Esophagus (tissue), 2 donors: ENCODE results near the gene LAMC3. TPM values are rescaled to one million over a fixed set of nuclear protein-coding genes. Genes with fewer than 3 reads are reported as not detected.

Experiments used
- H3K27ac ChIP-seq, 2 donors: one replicate each; pipeline ENCODE4 v1.5.1; 2013; ENCODE audit warnings: low read depth in 2 of 2, mild to moderate bottlenecking in 2 of 2, inconsistent platforms in 1 of 2, low read length in 1 of 2, moderate library complexity in 1 of 2
- H3K27me3 ChIP-seq, 2 donors: one replicate each; pipeline ENCODE4 v1.6.1; 2013; ENCODE audit warnings: low read length in 2 of 2, control low read depth in 1 of 2, mild to moderate bottlenecking in 1 of 2; ENCODE audit not compliant: insufficient read depth in 2 of 2, control insufficient read depth in 1 of 2
- H3K36me3 ChIP-seq, 2 donors: one replicate each; pipeline ENCODE4 v1.6.1; 2013; ENCODE audit warnings: low read length in 1 of 2; ENCODE audit not compliant: control insufficient read depth in 2 of 2, insufficient read depth in 2 of 2
- H3K4me1 ChIP-seq, 2 donors: one replicate each; pipeline ENCODE4 v1.6.1; 2013; ENCODE audit warnings: low read length in 1 of 2; ENCODE audit not compliant: control insufficient read depth in 2 of 2, insufficient read depth in 2 of 2
- H3K4me3 ChIP-seq, 2 donors: one replicate each; pipeline ENCODE4 v1.5.1; 2013; ENCODE audit warnings: low read length in 2 of 2, mild to moderate bottlenecking in 2 of 2, low read depth in 1 of 2, moderate library complexity in 1 of 2
- H3K9me3 ChIP-seq, 2 donors: one replicate each; pipeline ENCODE4 v1.6.1; 2013; ENCODE audit warnings: mild to moderate bottlenecking in 2 of 2, low read depth in 1 of 2, low read length in 1 of 2, moderate library complexity in 1 of 2; ENCODE audit not compliant: control insufficient read depth in 2 of 2, insufficient read depth in 1 of 2
- WGBS, 2 donors: extraction: QIAGEN DNeasy Blood & Tissue Kit; methylation state at CpG; one replicate each; pipeline ENCODE4 v1.1.7; 2013; 5-methylcytosine and 5-hydroxymethylcytosine counted together
- polyA plus RNA-seq, 2 donors: library from polyadenylated mRNA; stranded (reverse); fragments of 200-250 nt; gene quantifications; one replicate each; pipeline ENCODE4 v1.2.3, GENCODE V29; 2013
- donor health status: healthy with polysubstance abuse.
- donor health status: Bipolar disorder and iron deficiency.

LAMC3 gene
- 1 to 10 TPM; 1.1 to 1.2 TPM for polyA plus RNA-seq

GRCh38 chr9:131008909-131009618 lies at the start of gene LAMC3:
Gene LAMC3 (plus strand): TSS chr9:131009174. CDS start chr9:131009215, 41 bp downstream.
- 9 to 10% methylated on average over 71 to 88 of the region's 88 CpGs for WGBS, 2 donors
- H3K4me3 ChIP-seq = peak within 1 kb of the TSS; percentile 14 to 29
- no peaks in the 10 kb centered on the region for H3K9me3 ChIP-seq
- H3K4me1 ChIP-seq = peaks cover 0 to 6% of the 10 kb centered on the region in 2 donors
- no peaks in the 10 kb centered on the region for H3K36me3 ChIP-seq
- peaks cover 0 to 10% of the 10 kb centered on the region in 2 donors for H3K27me3 ChIP-seq
- no peak within 1 kb of the TSS for H3K27ac ChIP-seq

- 88 to 92% methylated on average over 9 of the region's 9 CpGs for WGBS, 2 donors
- Histone ChIP-seq H3K4me1 (peaks cover 0 to 4% of the 10 kb centered on the region in 2 donors), H3K27ac (no peak overlapping the region), H3K4me3 (no peak overlapping the region), H3K36me3 (no peaks in the 10 kb centered on the region), H3K9me3 (peaks cover 0 to 3% of the 10 kb centered on the region in 2 donors), H3K27me3 (no peaks in the 10 kb centered on the region)
Measured at GRCh38 chr9:130959809-130960334, 49.1 kb upstream of the LAMC3 start.

- H3K27ac ChIP-seq = no peak overlapping the region
- H3K4me1 ChIP-seq = peaks cover 0 to 4% of the 10 kb centered on the region in 2 donors
- H3K4me3 ChIP-seq = no peak overlapping the region
- 83 to 91% methylated on average over 14 of the region's 14 CpGs for WGBS, 2 donors
- H3K27me3 ChIP-seq = no peaks in the 10 kb centered on the region
- no peaks in the 10 kb centered on the region for H3K36me3 ChIP-seq
- peaks cover 0 to 3% of the 10 kb centered on the region in 2 donors for H3K9me3 ChIP-seq
Measured at GRCh38 chr9:130960522-130961378, 48.2 kb upstream of the LAMC3 start.

GRCh38 chr9:130961511-130962300 lies 47.3 kb upstream of the LAMC3 start:
- Histone ChIP-seq H3K27ac (no peak overlapping the region), H3K27me3 (no peaks in the 10 kb centered on the region), H3K36me3 (no peaks in the 10 kb centered on the region), H3K9me3 (peaks cover 0 to 3% of the 10 kb centered on the region in 2 donors), H3K4me3 (no peak overlapping the region), H3K4me1 (peaks cover 0 to 4% of the 10 kb centered on the region in 2 donors)
- WGBS, 2 donors = 91% methylated on average over 8 of the region's 8 CpGs

- no peaks in the 10 kb centered on the region for H3K36me3 ChIP-seq
- no peaks in the 10 kb centered on the region for H3K27me3 ChIP-seq
- no peak overlapping the region for H3K27ac ChIP-seq
- H3K9me3 ChIP-seq = peaks cover 0 to 3% of the 10 kb centered on the region in 2 donors
- H3K4me3 ChIP-seq = no peak overlapping the region
- H3K4me1 ChIP-seq = peaks cover 0 to 4% of the 10 kb centered on the region in 2 donors
- WGBS, 2 donors = 36 to 56% methylated on average over 22 of the region's 22 CpGs
Measured at GRCh38 chr9:130962418-130963316, 46.3 kb upstream of the LAMC3 start.

GRCh38 chr9:130963337-130963908 lies 45.6 kb upstream of the LAMC3 start:
- Histone ChIP-seq H3K9me3 (peaks cover 0 to 3% of the 10 kb centered on the region in 2 donors), H3K4me1 (peaks cover 0 to 4% of the 10 kb centered on the region in 2 donors), H3K36me3 (no peaks in the 10 kb centered on the region), H3K4me3 (no peak overlapping the region), H3K27ac (no peak overlapping the region), H3K27me3 (no peaks in the 10 kb centered on the region)
- WGBS, 2 donors = 76 to 79% methylated on average over 15 of the region's 15 CpGs

GRCh38 chr9:130963916-130964315 lies 45.1 kb upstream of the LAMC3 start:
- Histone ChIP-seq H3K27me3 (no peaks in the 10 kb centered on the region), H3K36me3 (no peaks in the 10 kb centered on the region), H3K4me3 (no peak overlapping the region), H3K27ac (no peak overlapping the region), H3K9me3 (no peaks in the 10 kb centered on the region), H3K4me1 (peaks cover 0 to 4% of the 10 kb centered on the region in 2 donors)
- WGBS, 2 donors = 97 to 99% methylated on average over 8 of the region's 8 CpGs

- no peak overlapping the region for H3K4me3 ChIP-seq
- no peaks in the 10 kb centered on the region for H3K27me3 ChIP-seq
- H3K4me1 ChIP-seq = peaks cover 0 to 4% of the 10 kb centered on the region in 2 donors
- H3K9me3 ChIP-seq = no peaks in the 10 kb centered on the region
- H3K36me3 ChIP-seq = no peaks in the 10 kb centered on the region
- 81 to 85% methylated on average over 7 of the region's 7 CpGs for WGBS, 2 donors
- no peak overlapping the region for H3K27ac ChIP-seq
Measured at GRCh38 chr9:130965680-130966079, 43.3 kb upstream of the LAMC3 start.
